Naive B cell (primary cell): ENCODE measurements around the gene MESD. TPM values are rescaled to one million over a fixed set of nuclear protein-coding genes. Genes with fewer than 3 reads are reported as not detected.
A peak's percentile ranks its signal among the peaks of the same experiment; 100 is the strongest.

Experiments used
- ATAC-seq, 2 donors: fragments of 150-1000 bp; cut with Tn5 transposase; 2 replicates each; pipeline ENCODE4 v1.10.0; 2021; ENCODE audit warnings: low read depth in 2 of 2, mild to moderate bottlenecking in 2 of 2, moderate library complexity in 2 of 2
- DNase-seq: peaks from one replicate; pipeline ENCODE4 v3.0.0; 2022
- H3K27ac Mint-ChIP-seq, 6 donors: one replicate each; pipeline ENCODE4 v1.8.0; 2020 to 2022; ENCODE audit warnings: mild to moderate bottlenecking in 6 of 6, mixed read lengths in 6 of 6, moderate library complexity in 5 of 6, inconsistent platforms in 2 of 6
- H3K27me3 Mint-ChIP-seq, 3 donors: one replicate each; pipeline ENCODE4 v1.8.0; 2021 to 2022; ENCODE audit warnings: mixed read lengths in 3 of 3, mild to moderate bottlenecking in 1 of 3
- H3K36me3 Mint-ChIP-seq, 2 donors: one replicate each; pipeline ENCODE4 v1.8.0; 2020 to 2022; ENCODE audit warnings: mixed read lengths in 2 of 2, inconsistent platforms in 1 of 2, mild to moderate bottlenecking in 1 of 2
- H3K4me1 Mint-ChIP-seq, 3 donors: one replicate each; pipeline ENCODE4 v1.8.0; 2020 to 2022; ENCODE audit warnings: mixed read lengths in 3 of 3, inconsistent platforms in 1 of 3, mild to moderate bottlenecking in 1 of 3, moderate library complexity in 1 of 3
- H3K4me3 Mint-ChIP-seq, 8 donors: one replicate each; pipeline ENCODE4 v1.8.0; 2020 to 2022; ENCODE audit warnings: mild to moderate bottlenecking in 8 of 8, mixed read lengths in 8 of 8, moderate library complexity in 8 of 8, inconsistent platforms in 2 of 8
- H3K9me3 Mint-ChIP-seq, 7 donors: one replicate each; pipeline ENCODE4 v1.8.0; 2020 to 2022; ENCODE audit warnings: mixed read lengths in 7 of 7, mild to moderate bottlenecking in 5 of 7, inconsistent platforms in 2 of 7, moderate library complexity in 1 of 7
- polyA plus RNA-seq, 6 donors: library from polyadenylated mRNA; unstranded; fragments of 300-500 nt; fragmentation: Illumina TruSeq; gene quantifications; one replicate each; pipeline ENCODE4 v1.2.3, GENCODE V29; 2021; ENCODE audit warnings: low read depth in 6 of 6

The MESD gene
- polyA plus RNA-seq, 6 donors from 2014 or later, result 16.0 to 24.8 (median 20.4) TPM

DNA sequence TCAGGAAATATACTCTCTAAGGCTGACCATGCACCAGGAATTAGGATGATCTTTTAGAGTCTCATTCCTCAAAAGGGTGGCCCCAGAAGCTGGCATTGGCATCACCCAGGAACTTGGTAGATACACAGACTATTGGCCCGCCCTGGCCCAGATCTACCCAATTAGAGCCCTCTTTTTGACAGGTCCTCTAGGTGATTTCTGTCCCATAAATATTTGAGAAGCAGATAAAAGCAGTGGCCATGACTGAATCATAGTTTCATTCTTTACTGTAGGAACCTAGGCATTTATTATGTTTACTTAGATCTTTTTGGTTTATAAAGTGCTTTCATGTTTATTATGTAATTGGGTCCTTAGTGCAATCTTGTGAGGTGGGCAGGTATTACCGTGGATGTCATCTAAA, 18.7 kb upstream of the MESD start:
- Mint-ChIP-seq H3K27ac (peak overlapping the region in 1 of 6 donors; percentile 63), H3K27me3 (no peaks in the 10 kb centered on the region), H3K36me3 (peaks cover 0 to 4% of the 10 kb centered on the region in 2 donors), H3K4me3 (no peak overlapping the region), H3K9me3 (no peaks in the 10 kb centered on the region), H3K4me1 (peaks cover 23 to 44% (median 24%) of the 10 kb centered on the region in 3 donors)
- ATAC-seq (no peak), DNase-seq (no peak)

DNA sequence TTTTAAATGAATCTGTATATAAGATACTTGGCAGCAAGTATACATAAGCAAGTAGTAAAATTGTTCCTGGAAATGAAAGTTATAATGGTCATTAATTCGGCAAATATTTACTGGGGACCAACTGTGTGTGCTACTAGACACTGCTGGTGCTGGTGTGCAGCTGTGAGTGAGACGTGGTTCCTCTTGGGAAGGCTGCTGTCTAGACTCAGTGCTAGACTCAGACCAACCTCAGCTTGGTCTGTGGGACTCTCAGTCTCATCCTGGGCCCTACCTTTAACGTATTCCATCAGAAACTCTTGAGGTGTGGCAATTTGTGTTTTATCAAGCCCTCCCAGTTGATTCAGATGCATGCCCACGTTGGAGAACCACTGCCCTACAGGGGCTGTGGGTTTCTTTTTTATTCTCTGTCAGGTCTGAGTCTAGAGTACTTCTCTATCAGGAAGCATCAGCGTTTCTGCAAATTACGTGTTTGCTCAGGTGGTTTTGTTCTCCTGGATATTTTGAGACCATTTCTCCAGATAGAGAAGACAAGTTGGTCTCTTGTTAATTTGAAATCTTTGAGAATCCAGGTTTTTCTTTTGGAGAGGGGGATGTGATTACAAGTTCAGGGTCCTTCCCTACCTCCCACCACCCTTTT, 17.9 kb upstream of the MESD start:
- H3K27ac Mint-ChIP-seq, result peak overlapping the region in 2 of 6 donors; percentile 16 to 58

DNA sequence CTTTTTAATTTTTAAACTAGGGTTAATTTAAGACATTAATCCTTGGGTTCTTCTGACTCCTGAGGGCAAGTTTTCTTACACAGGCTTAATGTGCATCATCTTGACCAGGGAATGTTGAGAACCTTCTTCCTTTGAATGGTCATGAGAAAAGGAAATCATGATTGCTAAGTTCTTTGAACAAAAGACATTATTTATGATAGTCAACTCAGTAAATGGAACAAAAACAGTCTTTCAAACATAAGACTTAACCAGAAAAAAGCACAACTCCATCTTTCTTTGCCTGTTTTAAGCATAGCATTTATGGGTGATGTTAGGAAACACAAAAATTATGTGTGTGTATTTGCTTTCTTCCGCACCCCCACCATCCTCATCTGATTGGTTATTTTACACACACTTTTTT, 16.5 kb upstream of the MESD start:
- Mint-ChIP-seq H3K4me3 (peak overlapping the region in 1 of 8 donors; percentile 31), H3K36me3 (peaks cover 0 to 5% of the 10 kb centered on the region in 2 donors), H3K27me3 (no peaks in the 10 kb centered on the region), H3K27ac (no peak overlapping the region), H3K9me3 (no peaks in the 10 kb centered on the region), H3K4me1 (peaks cover 19 to 45% (median 24%) of the 10 kb centered on the region in 3 donors)
- DNase-seq (no peak), ATAC-seq (no peak)

More for the DNA sequence above, 17.9 kb upstream of the MESD start:
- ATAC-seq, result no peak
- H3K4me1 Mint-ChIP-seq, result peaks cover 24 to 47% (median 24%) of the 10 kb centered on the region in 3 donors
- no peaks in the 10 kb centered on the region for H3K27me3 Mint-ChIP-seq
- H3K4me3 Mint-ChIP-seq, result peak overlapping the region in 1 of 8 donors; percentile 38
- peaks cover 0 to 5% of the 10 kb centered on the region in 2 donors for H3K36me3 Mint-ChIP-seq
- DNase-seq, result no peak
- no peaks in the 10 kb centered on the region for H3K9me3 Mint-ChIP-seq

DNA sequence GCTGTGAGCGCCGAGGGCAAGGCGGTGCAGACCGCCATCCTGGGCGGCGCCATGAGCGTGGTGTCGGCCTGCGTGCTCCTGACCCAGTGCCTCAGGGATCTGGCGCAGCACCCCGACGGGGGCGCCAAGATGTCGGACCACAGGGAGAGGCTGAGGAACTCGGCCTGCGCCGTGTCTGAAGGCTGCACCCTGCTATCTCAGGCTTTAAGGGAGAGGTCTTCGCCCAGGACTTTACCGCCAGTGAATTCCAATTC, 13.4 kb upstream of the MESD start:
- Mint-ChIP-seq H3K4me1 (peaks cover 33 to 50% (median 40%) of the 10 kb centered on the region in 3 donors), H3K27me3 (no peaks in the 10 kb centered on the region), H3K36me3 (peaks cover 0 to 5% of the 10 kb centered on the region in 2 donors), H3K4me3 (peak overlapping the region in 6 of 8 donors; percentile 43 to 86 (median 74)), H3K9me3 (no peaks in the 10 kb centered on the region), H3K27ac (peak overlapping the region in 2 of 6 donors; percentile 26 to 65)
- DNase-seq, result no peak
- ATAC-seq, result no peak

DNA sequence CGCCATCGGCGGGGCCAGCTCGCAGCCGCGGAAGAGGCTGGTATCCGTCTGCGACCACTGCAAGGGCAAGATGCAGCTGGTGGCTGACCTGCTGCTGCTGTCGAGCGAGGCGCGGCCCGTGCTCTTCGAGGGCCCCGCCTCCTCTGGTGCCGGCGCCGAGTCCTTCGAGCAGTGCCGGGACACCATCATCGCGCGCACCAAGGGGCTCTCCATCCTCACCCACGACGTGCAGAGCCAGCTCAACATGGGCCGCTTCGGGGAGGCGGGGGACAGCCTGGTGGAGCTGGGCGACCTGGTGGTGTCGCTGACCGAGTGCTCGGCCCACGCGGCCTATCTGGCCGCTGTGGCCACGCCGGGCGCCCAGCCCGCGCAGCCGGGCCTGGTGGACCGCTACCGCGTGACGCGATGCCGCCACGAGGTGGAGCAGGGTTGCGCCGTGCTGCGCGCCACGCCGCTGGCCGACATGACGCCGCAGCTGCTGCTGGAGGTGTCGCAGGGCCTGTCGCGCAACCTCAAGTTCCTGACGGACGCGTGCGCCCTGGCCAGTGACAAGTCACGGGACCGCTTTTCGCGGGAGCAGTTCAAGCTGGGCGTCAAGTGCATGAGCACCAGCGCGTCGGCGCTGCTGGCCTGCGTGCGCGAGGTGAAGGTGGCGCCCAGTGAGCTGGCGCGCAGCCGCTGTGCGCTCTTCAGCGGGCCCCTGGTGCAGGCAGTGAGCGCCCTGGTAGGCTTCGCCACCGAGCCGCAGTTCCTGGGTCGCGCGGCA, 12.9 kb upstream of the MESD start:
- Mint-ChIP-seq H3K36me3 (peaks cover 0 to 5% of the 10 kb centered on the region in 2 donors), H3K4me3 (peak overlapping the region in 6 of 8 donors; percentile 30 to 90 (median 54)), H3K4me1 (peaks cover 33 to 49% (median 40%) of the 10 kb centered on the region in 3 donors), H3K27ac (peak overlapping the region in 2 of 6 donors; percentile 24 to 26), H3K9me3 (no peaks in the 10 kb centered on the region), H3K27me3 (no peaks in the 10 kb centered on the region)
- ATAC-seq (no peak), DNase-seq (no peak)

- DNase-seq, result no peak
- Mint-ChIP-seq H3K27ac (peak overlapping the region in 5 of 6 donors; percentile 44 to 95 (median 92)), H3K9me3 (peaks cover 0 to 2% (median 0%) of the 10 kb centered on the region in 7 donors), H3K27me3 (no peaks in the 10 kb centered on the region), H3K36me3 (peaks cover 0 to 5% of the 10 kb centered on the region in 2 donors), H3K4me3 (peak overlapping the region; percentile 78 to 92 (median 85)), H3K4me1 (peaks cover 33 to 43% (median 40%) of the 10 kb centered on the region in 3 donors)
- ATAC-seq, result no peak
Observed at GRCh38 chr15:81002009-81002330, 12.4 kb upstream of the MESD start.

DNA sequence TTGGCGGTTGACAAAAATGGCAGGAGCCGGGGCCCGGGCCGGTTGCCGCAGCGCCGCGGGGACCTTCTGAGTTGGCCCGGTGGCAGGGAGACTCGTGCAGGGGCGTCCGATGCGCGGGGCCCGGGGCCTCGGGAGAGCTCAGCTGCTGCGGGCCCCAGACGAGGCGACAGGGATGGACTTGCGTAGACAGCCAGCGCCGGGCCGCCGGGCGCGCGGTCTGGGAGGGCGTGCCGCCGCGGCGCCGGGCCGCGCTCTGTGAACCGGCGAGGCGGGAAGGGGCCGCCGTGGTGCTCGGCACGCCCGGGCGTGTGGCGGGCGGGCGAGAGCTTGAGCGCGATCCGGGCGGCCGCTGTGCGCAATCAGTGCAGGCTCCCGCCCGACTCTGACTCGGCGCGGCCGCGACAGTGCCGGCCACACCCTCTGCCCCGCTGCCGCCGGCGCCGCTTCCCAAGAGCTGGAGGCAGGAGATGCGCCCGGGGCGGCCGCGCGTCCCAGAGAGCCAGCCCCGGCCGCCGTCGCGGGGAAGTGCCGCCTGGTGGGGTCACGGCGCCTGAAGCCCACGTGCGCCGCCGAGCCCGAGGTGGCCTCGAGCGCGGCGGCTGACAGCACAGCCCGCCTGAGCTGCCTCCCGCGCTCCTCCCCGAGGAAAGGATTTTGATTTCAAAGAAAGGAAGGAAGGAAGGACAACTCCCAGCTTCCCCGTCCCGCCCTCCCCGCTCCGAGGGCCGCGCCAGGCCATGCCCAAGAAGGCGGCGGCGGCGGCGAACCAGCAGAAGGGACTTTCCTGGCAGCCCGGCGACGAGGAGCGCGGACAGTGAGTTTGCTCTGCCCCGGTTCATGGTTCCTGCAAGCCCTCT, 11.8 kb upstream of the MESD start:
- H3K4me1 Mint-ChIP-seq, result peaks cover 33 to 42% (median 40%) of the 10 kb centered on the region in 3 donors

GRCh38 chr15:81000624-81001151, 11.1 kb upstream of the MESD start, which contains the start of gene TLNRD1:
Gene TLNRD1, plus strand, starts transcription at chr15:81000923. Its CDS starts 1,349 bp downstream, at chr15:81002272.
- H3K9me3 Mint-ChIP-seq, result peaks cover 0 to 5% (median 0%) of the 10 kb centered on the region in 7 donors
- H3K36me3 Mint-ChIP-seq, result peaks cover 0 to 5% of the 10 kb centered on the region in 2 donors
- peak within 1 kb of the TSS; percentile 93 to 99 (median 96) for H3K27ac Mint-ChIP-seq
- H3K4me3 Mint-ChIP-seq, result peak within 1 kb of the TSS; percentile 90 to 98 (median 92)
- DNase-seq (peak; percentile 88), ATAC-seq (peak; percentile 72 to 73)
- no peaks in the 10 kb centered on the region for H3K27me3 Mint-ChIP-seq
- peaks cover 33 to 40% (median 39%) of the 10 kb centered on the region in 3 donors for H3K4me1 Mint-ChIP-seq

More for the DNA sequence above, 11.8 kb upstream of the MESD start:
- peak overlapping the region; percentile 88 to 98 (median 94) for H3K27ac Mint-ChIP-seq
- peak overlapping the region; percentile 90 to 98 (median 92) for H3K4me3 Mint-ChIP-seq
- ATAC-seq (peak; percentile 38 to 41), DNase-seq (peak; percentile 69)
- H3K9me3 Mint-ChIP-seq, result peaks cover 0 to 2% (median 0%) of the 10 kb centered on the region in 7 donors
- H3K36me3 Mint-ChIP-seq, result peaks cover 0 to 5% of the 10 kb centered on the region in 2 donors
- no peaks in the 10 kb centered on the region for H3K27me3 Mint-ChIP-seq

- peaks cover 0 to 5% of the 10 kb centered on the region in 2 donors for H3K36me3 Mint-ChIP-seq
- peak overlapping the region; percentile 93 to 99 (median 96) for H3K27ac Mint-ChIP-seq
- H3K4me3 Mint-ChIP-seq, result peak overlapping the region; percentile 90 to 98 (median 92)
- H3K27me3 Mint-ChIP-seq, result no peaks in the 10 kb centered on the region
- peaks cover 31 to 40% (median 34%) of the 10 kb centered on the region in 3 donors for H3K4me1 Mint-ChIP-seq
- H3K9me3 Mint-ChIP-seq, result peaks cover 0 to 5% (median 0%) of the 10 kb centered on the region in 7 donors
- ATAC-seq, result no peak
- no peak for DNase-seq
Observed at GRCh38 chr15:81000144-81000623, 10.6 kb upstream of the MESD start.

DNA sequence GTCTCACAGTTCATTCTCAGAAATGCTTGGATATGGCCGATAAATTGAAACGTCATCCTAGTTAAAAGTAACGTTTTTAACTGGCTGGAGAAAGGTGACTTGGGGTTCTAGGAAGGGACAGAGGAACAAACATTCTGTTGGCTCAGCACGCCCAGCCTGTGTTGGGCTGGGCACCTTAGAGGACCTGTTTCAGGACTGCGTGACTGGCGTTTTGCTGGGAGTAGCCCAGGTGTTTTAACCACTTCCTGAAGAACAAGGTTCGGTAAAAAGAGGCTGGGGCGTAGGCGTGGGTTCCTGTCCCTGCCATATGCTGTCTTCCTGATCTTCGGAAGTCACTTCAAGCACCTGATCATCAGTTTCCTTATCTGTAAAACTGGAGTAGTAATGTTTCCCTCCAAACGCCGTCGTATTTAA, 10.0 kb upstream of the MESD start:
- Mint-ChIP-seq H3K4me3 (peak overlapping the region; percentile 90 to 98 (median 92)), H3K36me3 (peaks cover 0 to 5% of the 10 kb centered on the region in 2 donors), H3K4me1 (peaks cover 28 to 35% (median 30%) of the 10 kb centered on the region in 3 donors), H3K27me3 (no peaks in the 10 kb centered on the region), H3K9me3 (peaks cover 0 to 5% (median 0%) of the 10 kb centered on the region in 7 donors), H3K27ac (peak overlapping the region; percentile 93 to 99 (median 96))
- DNase-seq (peak; percentile 47), ATAC-seq (no peak)

DNA sequence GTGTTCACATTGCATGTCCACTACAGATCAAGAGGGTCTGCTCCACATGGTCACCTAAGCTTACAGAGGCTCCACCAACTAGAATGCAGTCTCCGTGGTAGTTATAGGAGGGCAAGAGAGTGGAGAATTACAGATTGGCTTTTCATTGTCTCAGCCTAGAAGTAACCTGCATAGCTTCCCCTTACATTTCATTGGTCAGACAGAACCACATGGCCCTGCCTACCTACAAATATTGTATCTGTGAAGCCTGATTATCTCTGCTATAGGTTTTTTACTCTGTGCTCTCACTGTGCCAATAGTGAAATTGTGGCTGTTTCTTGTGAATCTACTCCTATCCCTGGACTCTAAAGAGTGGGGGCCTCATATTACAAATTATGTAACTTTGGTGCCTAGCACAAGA, 8.6 kb upstream of the MESD start:
- ATAC-seq, result peak in 1 of 2 donors; percentile 5
- peak overlapping the region in 4 of 8 donors; percentile 5 to 79 (median 23) for H3K4me3 Mint-ChIP-seq

GRCh38 chr15:80997692-80998091, 8.1 kb upstream of the MESD start:
- no peaks in the 10 kb centered on the region for H3K36me3 Mint-ChIP-seq
- H3K4me1 Mint-ChIP-seq, result peaks cover 14 to 21% (median 17%) of the 10 kb centered on the region in 3 donors
- DNase-seq (no peak), ATAC-seq (no peak)
- no peaks in the 10 kb centered on the region for H3K27me3 Mint-ChIP-seq
- peaks cover 0 to 5% (median 0%) of the 10 kb centered on the region in 7 donors for H3K9me3 Mint-ChIP-seq
- peak overlapping the region in 1 of 6 donors; percentile 66 for H3K27ac Mint-ChIP-seq
- H3K4me3 Mint-ChIP-seq, result peak overlapping the region in 1 of 8 donors; percentile 79

More for the DNA sequence above, 8.6 kb upstream of the MESD start:
- H3K36me3 Mint-ChIP-seq, result peaks cover 0 to under 1% of the 10 kb centered on the region in 2 donors
- H3K9me3 Mint-ChIP-seq, result peaks cover 0 to 5% (median 0%) of the 10 kb centered on the region in 7 donors
- H3K4me1 Mint-ChIP-seq, result peaks cover 15 to 21% (median 20%) of the 10 kb centered on the region in 3 donors
- DNase-seq, result no peak
- no peaks in the 10 kb centered on the region for H3K27me3 Mint-ChIP-seq
- H3K27ac Mint-ChIP-seq, result peak overlapping the region in 5 of 6 donors; percentile 29 to 94 (median 78)
